AG10803 (cell line): ENCODE data around the gene ANKRD16.

Experiments
- DNase-seq: peaks from one replicate; pipeline ENCODE4 v3.0.0; 2010; ENCODE audit warnings: low read depth
- H3K4me3 ChIP-seq: 2 replicates; pipeline ENCODE4 v1.5.1; 2011; ENCODE audit warnings: mild to moderate bottlenecking, low read length, control low read depth
- TF ChIP-seq, protein P1 (sequence below): conservative IDR thresholded peaks from 2 replicates; pipeline ENCODE4 v1.5.1; 2011; ENCODE audit warnings: mild to moderate bottlenecking, low read length, control low read depth, inconsistent platforms

The ANKRD16 gene

DNA sequence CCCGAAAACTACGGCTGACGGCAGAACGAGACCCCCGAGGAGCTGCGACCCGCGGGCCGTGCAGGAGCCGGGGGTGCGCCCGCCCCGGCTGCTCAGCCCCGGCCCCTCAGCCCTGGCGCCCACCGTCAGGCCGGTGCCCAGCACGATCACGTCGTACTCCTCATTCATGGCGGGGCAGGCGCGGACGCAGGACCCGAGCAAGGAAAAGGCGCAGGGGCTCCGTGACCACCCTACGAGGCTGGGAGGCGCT is 76.7 kb downstream of the ANKRD16 start:
- TF ChIP-seq, protein P1, sequence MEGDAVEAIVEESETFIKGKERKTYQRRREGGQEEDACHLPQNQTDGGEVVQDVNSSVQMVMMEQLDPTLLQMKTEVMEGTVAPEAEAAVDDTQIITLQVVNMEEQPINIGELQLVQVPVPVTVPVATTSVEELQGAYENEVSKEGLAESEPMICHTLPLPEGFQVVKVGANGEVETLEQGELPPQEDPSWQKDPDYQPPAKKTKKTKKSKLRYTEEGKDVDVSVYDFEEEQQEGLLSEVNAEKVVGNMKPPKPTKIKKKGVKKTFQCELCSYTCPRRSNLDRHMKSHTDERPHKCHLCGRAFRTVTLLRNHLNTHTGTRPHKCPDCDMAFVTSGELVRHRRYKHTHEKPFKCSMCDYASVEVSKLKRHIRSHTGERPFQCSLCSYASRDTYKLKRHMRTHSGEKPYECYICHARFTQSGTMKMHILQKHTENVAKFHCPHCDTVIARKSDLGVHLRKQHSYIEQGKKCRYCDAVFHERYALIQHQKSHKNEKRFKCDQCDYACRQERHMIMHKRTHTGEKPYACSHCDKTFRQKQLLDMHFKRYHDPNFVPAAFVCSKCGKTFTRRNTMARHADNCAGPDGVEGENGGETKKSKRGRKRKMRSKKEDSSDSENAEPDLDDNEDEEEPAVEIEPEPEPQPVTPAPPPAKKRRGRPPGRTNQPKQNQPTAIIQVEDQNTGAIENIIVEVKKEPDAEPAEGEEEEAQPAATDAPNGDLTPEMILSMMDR = no peak
- no peak for DNase-seq
- H3K4me3 ChIP-seq = peak overlapping the region; percentile 86

DNA sequence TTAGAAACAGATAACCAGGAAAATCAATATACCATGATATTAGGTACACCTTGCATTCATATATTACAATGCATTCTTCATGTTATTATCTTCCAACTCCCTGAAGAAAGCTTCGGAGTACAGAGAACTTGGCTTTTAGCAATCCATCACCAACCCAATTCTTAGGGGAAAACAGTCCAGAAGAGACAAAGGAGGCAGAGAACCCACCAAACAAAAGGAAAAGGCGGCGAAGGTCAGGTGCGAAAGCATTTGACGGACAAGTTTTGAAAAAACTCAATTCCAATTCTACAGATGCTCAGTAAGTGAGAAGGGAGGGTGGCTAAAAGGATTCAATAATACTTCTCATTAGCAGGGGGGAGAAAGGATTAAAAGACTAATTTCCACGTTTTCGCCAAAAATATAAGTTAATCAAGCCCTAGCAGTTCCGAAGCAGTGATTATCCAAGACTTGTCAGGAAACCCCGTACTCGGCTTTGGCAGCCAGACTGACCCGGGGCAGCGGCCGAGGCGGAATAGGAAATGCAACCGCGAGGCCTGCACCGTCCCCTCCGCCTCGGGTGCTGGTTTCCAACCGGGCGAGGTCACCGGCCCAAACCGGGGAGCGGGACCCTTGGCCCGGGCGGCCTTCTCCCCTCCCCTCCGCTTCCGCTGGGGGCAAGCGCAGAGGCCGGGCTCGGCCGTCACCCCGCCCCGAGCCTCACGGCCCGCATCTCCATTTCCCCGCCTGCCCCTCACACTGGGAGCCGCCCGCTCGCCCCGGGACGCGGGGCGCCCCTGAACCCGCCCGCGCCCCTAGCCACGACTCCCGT is 77.2 kb downstream of the ANKRD16 start:
- peak overlapping the region; percentile 86 for H3K4me3 ChIP-seq
- DNase-seq = peak; percentile 16
- TF ChIP-seq, protein P1 = no peak
